NCI-H345 (cell line): Measurements from ENCODE around the gene MKNK2.

Experiments
- DNase-seq: peaks from one replicate; lab custom pipeline; 2025; lab: John Stamatoyannopoulos, UW

Gene MKNK2

GRCh38 chr19:2080336-2080988, 29.4 kb upstream of the MKNK2 start:
- no peak for DNase-seq

DNA sequence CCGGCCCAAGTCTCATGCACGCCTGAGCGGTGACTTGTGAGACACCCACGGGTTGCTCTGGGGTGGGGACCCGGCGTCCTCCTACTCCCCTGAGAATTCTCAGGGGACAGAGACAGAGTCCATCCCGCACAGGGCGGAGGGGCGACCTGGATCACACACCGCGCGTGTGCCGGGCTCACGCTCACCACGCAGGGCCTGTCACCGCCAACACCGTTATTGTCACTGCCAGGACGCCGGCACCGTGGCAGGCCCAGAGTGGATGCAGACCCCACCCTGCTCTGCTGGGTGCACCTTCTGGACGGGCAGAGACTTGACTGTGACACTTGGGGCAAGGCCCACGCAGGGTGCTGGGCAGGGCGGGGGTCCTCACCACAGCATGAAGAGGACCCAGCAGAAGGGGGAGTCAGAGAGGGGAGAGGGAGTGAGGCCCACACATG, 28.8 kb upstream of the MKNK2 start:
- DNase-seq: no peak

DNA sequence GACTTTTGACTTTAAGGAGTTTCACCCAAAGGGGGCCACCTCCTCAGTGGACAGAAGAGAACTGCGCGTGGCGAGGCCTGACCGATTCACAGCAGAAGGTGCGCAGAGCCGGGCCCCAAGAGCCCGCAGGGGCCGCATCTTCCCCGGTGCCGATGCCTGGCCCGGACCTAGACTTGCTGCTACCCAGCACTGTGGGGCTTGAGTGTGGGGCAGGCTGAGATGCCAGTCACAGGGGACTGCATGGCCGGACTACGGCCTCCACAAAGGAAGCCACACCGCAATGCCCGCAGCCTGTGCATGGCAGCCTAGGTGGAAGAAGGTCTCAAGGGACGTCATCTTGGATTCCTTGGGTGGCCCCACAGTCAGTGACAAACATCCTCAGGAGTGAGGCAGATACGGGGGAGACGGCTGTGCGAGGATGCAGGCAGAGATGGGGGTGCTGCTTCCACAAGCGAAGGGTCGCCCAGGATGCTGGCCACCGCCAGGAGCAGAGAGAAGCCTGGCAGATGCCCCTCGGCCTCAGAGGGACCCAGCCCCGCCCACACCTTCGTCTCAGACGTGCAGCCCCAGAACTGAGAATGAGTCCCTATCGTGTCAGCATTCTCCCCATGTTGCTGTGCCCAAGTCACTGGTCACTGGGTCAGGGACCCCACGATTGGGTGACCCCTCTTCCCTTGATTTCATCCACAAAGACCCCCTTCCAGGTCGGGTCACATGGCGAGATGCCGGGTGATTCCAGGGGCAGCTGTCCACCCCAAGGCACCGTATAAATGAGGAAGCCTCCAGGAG, 28.2 kb upstream of the MKNK2 start:
- DNase-seq: no peak

- DNase-seq: no peak
These were observed 27.0 kb upstream of the MKNK2 start for GRCh38 chr19:2077833-2078619.

DNA sequence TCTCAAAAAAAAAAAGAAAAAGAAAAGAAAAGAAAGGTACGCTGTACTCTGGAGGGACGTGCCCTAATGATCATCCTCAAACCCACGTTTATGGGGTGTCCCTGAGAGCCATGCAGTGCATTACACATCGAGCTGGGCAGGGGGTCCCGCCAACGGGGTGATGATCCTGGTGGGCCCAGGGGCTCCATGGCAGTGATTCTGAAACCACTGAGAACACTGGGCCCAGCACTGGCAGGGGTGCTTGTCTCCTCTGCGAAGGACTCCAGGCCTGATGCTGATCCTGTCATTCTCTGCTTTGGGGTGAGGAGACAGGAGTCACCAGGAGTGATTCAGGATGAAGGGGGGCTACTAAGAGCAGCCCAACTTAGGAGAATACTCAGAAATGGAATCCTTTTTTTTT, 26.4 kb upstream of the MKNK2 start:
- no peak for DNase-seq

DNA sequence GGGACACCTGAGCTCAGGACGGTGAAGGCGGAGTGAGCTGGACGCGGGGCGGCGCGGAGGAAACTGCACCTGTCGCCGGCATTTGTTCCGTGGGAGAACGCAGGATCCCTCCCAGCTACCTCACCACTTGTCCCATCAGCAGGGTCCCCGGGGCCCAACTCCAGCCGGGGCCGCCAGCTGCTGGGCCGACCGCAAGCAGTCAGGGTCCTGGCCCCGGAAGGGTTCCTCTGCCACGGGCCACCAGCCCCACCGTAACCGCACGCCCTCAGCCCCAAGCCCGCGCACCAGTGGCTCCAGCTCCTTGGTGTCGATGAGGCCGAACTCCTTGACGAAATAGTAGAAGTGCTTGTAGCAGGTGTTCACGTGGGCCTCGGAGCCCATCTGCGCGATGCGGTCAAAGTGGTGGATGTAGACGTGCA, 25.5 kb upstream of the MKNK2 start:
- no peak for DNase-seq

DNA sequence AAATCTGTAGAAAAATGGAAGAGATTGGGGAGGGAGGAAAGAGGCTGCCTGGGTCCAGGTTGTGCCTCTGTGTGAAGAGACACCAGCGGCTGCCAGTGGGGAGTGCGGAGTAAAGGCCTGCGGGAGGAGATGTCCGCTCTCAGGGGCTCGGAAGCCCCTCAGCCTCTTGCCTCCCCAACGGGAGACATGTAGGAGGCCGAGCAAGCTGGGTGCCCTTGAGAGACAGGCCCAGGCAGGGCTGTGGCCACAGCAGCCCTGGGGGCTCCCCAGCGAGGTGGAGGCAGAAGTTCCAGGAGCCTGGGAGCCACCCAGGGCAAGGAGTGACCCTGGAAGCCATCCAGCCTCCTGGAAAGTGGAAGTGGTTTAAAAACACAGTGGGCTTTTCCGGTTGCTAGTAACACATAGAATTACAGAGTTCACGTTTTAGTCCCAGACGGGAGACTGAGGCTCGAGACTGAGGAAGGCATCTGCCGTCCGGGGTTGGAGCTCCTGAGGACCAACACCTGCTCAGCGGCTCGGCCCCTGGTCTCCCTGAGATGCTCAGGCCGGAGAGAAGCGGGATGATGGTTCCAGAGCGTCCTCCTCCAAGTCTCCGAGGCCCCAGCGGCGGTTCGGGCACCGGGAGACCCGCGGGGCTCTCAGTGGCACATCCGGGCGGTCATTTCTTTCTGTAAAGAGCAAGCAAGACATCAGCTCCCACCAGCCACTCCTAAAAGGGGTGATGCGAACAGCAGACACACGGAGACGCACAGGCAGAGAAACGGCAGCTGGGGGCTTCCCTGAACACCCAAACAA, 21.9 kb upstream of the MKNK2 start:
- no peak for DNase-seq

GRCh38 chr19:2070986-2071673, 20.1 kb upstream of the MKNK2 start:
- DNase-seq: no peak

DNA sequence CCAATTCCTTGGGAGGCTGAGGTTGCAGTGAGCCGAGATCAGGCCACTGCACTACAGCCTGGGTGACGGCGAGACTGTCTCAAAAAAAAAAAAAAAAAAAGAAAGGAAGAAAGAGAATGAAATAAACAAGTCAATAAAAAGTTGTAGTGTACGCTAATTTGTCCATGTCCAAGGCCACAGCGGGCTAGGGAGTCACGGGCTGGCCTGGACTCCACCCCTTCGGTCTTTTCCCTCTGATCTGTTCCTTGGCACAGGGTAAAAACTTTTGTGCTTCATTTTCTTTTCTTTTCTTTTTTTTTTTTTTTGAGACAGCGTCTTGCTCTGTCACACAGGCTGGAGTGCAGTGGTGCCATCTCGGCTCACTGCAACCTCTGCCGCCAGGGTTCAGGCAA, 19.4 kb upstream of the MKNK2 start:
- no peak for DNase-seq

GRCh38 chr19:2064788-2065524, 13.9 kb upstream of the MKNK2 start:
- DNase-seq: no peak

DNA sequence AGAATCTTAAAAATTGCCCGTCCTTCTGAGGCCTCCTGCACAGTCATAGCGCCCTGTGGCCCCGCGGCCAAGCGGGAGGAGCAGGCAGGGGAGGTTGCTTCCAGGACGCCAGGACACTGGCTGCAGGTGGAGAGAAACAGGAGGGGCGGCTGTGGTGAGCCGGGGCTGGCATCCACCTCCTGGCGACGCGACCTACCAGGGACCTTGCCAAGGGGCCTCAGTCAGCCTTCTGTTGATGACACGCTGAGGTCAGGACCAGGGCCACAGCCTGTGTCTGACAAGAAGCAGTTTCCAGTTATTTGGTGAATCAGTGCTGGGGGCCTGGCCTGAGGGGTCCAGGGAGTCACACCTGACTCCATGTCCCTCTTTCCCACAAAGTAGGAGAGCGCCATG, 13.3 kb upstream of the MKNK2 start:
- no peak for DNase-seq

GRCh38 chr19:2063824-2064223, 12.8 kb upstream of the MKNK2 start:
- no peak for DNase-seq

- no peak for DNase-seq
These were observed 11.7 kb upstream of the MKNK2 start for GRCh38 chr19:2062770-2063169.

DNA sequence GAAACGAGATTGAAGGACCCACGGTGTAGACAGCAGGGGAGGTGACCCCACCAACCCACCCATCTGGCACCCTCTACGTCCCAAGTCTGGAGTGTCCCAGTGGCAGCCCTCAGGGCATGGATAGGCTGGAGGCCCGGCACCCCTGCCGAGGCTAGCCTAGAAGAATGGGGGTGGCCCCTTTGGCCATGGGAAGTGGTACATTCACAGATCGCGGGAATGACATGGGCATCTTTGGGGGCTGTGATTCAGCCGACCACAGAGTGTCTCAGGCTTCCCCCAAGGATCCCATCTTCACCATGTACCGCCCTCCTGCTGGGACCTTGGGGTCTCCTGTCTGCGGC, 11.3 kb upstream of the MKNK2 start:
- no peak for DNase-seq

GRCh38 chr19:2061495-2062388, 10.7 kb upstream of the MKNK2 start:
- DNase-seq: peak; percentile 99

- DNase-seq: peak; percentile 67
These were observed 9.9 kb upstream of the MKNK2 start for GRCh38 chr19:2060884-2061494.

DNA sequence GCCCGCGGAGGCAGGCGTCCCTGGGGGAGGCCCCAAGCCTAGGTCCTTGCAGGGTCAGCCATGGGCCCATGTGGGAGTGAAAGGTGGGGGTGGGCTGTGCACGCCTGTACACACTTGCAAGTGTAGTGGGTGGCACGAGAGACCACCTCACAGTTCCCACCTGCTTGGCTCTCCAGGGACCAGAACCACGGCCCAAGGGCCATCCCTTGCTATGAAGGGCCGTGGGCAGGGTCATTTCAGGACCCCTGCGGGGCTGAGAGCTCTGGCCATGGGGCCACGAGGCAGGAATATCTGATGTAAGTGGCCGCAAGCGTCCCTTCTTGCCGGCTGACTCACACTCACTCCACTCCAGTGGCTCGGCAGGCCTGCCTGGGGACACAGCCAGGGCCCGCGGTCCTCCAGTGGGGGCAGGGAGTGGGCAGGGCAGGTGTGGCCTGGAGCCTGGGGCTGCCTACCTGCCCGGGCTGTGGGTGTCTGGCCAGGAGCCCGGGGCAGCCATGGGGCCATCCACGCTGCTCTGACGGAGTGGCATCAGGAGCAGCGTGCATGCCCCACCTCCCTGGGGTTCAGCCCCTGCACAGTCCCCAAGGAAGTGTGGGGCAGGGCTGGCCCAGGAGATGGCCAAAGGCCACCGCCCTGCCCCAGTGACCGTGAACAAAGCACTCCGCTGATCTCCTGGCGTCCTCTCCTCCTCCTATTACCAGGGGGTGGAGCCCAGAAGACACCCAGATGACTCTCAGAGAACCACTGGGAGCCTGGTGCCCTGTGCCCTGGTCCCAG, 8.6 kb upstream of the MKNK2 start:
- no peak for DNase-seq

DNA sequence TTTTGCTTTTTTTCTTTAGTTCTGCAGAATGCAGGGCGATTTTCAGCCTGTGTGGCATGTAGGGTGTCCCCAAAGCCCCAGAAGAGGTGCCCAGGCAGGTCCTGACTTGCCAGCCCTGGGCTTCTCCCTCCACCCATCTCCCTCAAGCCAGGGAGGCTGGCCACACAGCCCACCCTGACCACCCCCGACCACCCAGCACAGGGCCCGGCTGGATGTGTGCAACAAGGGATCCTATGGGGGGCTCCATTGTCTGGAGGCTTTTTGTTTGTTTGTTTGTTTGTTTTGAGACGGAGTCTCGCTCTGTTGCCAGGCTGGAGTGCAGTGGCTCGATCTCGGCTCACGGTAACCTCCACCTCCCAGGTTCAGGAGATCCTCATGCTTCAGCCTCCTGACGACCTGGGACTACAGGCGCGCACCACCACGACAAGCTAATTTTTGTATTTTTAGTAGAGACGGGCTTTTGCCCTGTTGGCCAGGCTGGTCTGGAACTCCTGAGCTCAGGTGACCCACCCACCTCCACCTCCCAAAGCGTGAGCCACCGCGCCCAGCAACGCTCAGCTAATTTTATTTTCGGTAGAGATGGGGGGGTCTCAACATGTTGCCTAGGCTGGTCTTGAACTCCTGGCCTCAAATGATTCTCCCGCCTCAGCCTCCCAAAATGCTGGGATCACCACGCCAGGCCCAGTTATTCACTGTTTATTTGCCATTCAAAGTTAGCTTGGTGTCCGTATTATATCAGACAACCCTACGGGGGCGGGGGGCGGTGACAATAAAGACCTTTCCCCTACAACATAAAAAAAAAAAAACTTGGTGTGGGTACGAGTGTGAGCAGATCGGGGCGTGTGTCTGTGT, 7.8 kb upstream of the MKNK2 start:
- no peak for DNase-seq
